H54 (cell line): ENCODE data around the gene COQ8A.
"Not testable (repeated sequence)": the region's sequence is repeated elsewhere in the genome, so short reads cannot be mapped to it uniquely, and the experiment has no call there.

Experiments used
- DNase-seq: peaks from one replicate; pipeline ENCODE4 v3.0.0; 2011; ENCODE audit warnings: low spot score, mixed read lengths; ENCODE audit not compliant: insufficient read length
- FAIRE-seq: peaks from 3 replicates; lab custom pipeline; 2011; peaks lifted over from hg19 to GRCh38; lab: Jason Lieb, UNC
- POLR2A ChIP-seq: IDR thresholded peaks from 2 replicates; pipeline ENCODE4 v1.6.1; 2011; ENCODE audit warnings: low read depth, mild to moderate bottlenecking, low read length

The COQ8A gene

GRCh38 chr1:226951286-226952117 lies 11.4 kb downstream of the COQ8A start:
- TF ChIP-seq POLR2A: no peak
- FAIRE-seq (no peak), DNase-seq (no peak)

- FAIRE-seq (no peak), DNase-seq (no peak)
- TF ChIP-seq POLR2A: no peak
These were observed 12.0 kb downstream of the COQ8A start for GRCh38 chr1:226952118-226952441.

GRCh38 chr1:226953175-226953800 lies 13.2 kb downstream of the COQ8A start:
- DNase-seq (no peak), FAIRE-seq (no peak)
- TF ChIP-seq POLR2A: no peak

- FAIRE-seq (no peak), DNase-seq (no peak)
- no peak for TF ChIP-seq POLR2A
These were observed 14.2 kb downstream of the COQ8A start for GRCh38 chr1:226954337-226954736.

- no peak for TF ChIP-seq POLR2A
- FAIRE-seq (no peak), DNase-seq (no peak)
These were observed 14.7 kb downstream of the COQ8A start for GRCh38 chr1:226954777-226955176.

GRCh38 chr1:226955857-226956256 lies 15.8 kb downstream of the COQ8A start:
- not testable (repeated sequence) for DNase-seq, FAIRE-seq

- FAIRE-seq: no peak
- no peak for DNase-seq
- no peak for TF ChIP-seq POLR2A
These were observed 17.0 kb downstream of the COQ8A start for GRCh38 chr1:226956942-226957713.

GRCh38 chr1:226957714-226958113 lies 17.6 kb downstream of the COQ8A start:
- DNase-seq (no peak), FAIRE-seq (no peak)
- TF ChIP-seq POLR2A: no peak

- no peak for DNase-seq
These were observed 18.2 kb downstream of the COQ8A start for GRCh38 chr1:226958300-226958699.

GRCh38 chr1:226960256-226960655 lies 20.2 kb downstream of the COQ8A start:
- FAIRE-seq (no peak), DNase-seq (no peak)
- no peak for TF ChIP-seq POLR2A

More at GRCh38 chr1:226958300-226958699, 18.2 kb downstream of the COQ8A start:
- FAIRE-seq: no peak
- no peak for TF ChIP-seq POLR2A

- FAIRE-seq (no peak), DNase-seq (no peak)
- TF ChIP-seq POLR2A: no peak
These were observed 21.1 kb downstream of the COQ8A start for GRCh38 chr1:226960944-226961765.

GRCh38 chr1:226962421-226963391 lies 22.6 kb downstream of the COQ8A start:
- no peak for TF ChIP-seq POLR2A
- FAIRE-seq (no peak), DNase-seq (no peak)
